Mesendoderm (in vitro differentiated cells): Measurements from ENCODE around the gene SRBD1.

Source experiments
- DNase-seq: peaks from one replicate; pipeline ENCODE4 v3.0.0; 2013
- H2AK5ac ChIP-seq: 2 replicates; pipeline ENCODE4 v1.6.1; 2013; ENCODE audit warnings: low read length, inconsistent platforms
- H2BK120ac ChIP-seq: 2 replicates; pipeline ENCODE4 v1.6.1; 2013; ENCODE audit warnings: low read depth, mild to moderate bottlenecking, low read length, moderate library complexity, mixed read lengths
- H2BK15ac ChIP-seq: replicated peaks from 2 replicates; pipeline ENCODE4 v1.6.1; 2013; ENCODE audit warnings: low read depth, mild to moderate bottlenecking, moderate library complexity
- H2BK5ac ChIP-seq: 2 replicates; pipeline ENCODE4 v1.6.1; 2013; ENCODE audit warnings: low read length, inconsistent platforms
- H3K18ac ChIP-seq: 2 replicates; pipeline ENCODE4 v1.6.1; 2013; ENCODE audit warnings: mild to moderate bottlenecking, low read length, mixed read lengths
- H3K23ac ChIP-seq: one replicate; pipeline ENCODE4 v1.6.1; 2013; ENCODE audit warnings: low read length
- H3K27ac ChIP-seq: 2 replicates; pipeline ENCODE4 v1.5.1; 2013; ENCODE audit warnings: low read depth, mild to moderate bottlenecking, inconsistent platforms, low read length, moderate library complexity
- H3K27me3 ChIP-seq: 2 replicates; pipeline ENCODE4 v1.6.1; 2013; ENCODE audit warnings: low read length, control low read depth, mild to moderate bottlenecking, inconsistent platforms; ENCODE audit not compliant: insufficient read depth, poor library complexity
- H3K36me3 ChIP-seq: 2 replicates; pipeline ENCODE4 v1.6.1; 2013; ENCODE audit warnings: low read length, inconsistent platforms; ENCODE audit not compliant: control insufficient read depth, insufficient read depth
- H3K4ac ChIP-seq: one replicate; pipeline ENCODE4 v1.6.1; 2013; ENCODE audit warnings: low read depth, mild to moderate bottlenecking, low read length, moderate library complexity
- H3K4me1 ChIP-seq: 2 replicates; pipeline ENCODE4 v1.6.1; 2013; ENCODE audit warnings: low read depth, low read length, inconsistent platforms; ENCODE audit not compliant: control insufficient read depth
- H3K4me2 ChIP-seq: 2 replicates; pipeline ENCODE4 v1.6.1; 2013; ENCODE audit warnings: low read length
- H3K4me3 ChIP-seq: 2 replicates; pipeline ENCODE4 v1.5.1; 2013; ENCODE audit warnings: mild to moderate bottlenecking, low read length
- H3K56ac ChIP-seq: one replicate; pipeline ENCODE4 v1.6.1; 2013; ENCODE audit warnings: low read length
- H3K79me1 ChIP-seq: 2 replicates; pipeline ENCODE4 v1.6.1; 2013; ENCODE audit warnings: low read length, inconsistent platforms
- H3K79me2 ChIP-seq: 2 replicates; pipeline ENCODE4 v1.6.1; 2013; ENCODE audit warnings: mild to moderate bottlenecking, low read length; ENCODE audit not compliant: control insufficient read depth, insufficient read depth
- H3K9ac ChIP-seq: 2 replicates; pipeline ENCODE4 v1.6.1; 2013; ENCODE audit warnings: low read length, inconsistent platforms
- H4K5ac ChIP-seq: one replicate; pipeline ENCODE4 v1.6.1; 2013; ENCODE audit warnings: low read length
- H4K8ac ChIP-seq: one replicate; pipeline ENCODE4 v1.6.1; 2013; ENCODE audit warnings: low read depth, mild to moderate bottlenecking, control low read depth, low read length, moderate library complexity
- WGBS: extraction: QIAGEN DNeasy Blood & Tissue Kit; methylation state at CpG from one replicate; pipeline ENCODE4 v1.1.7; 2013; ENCODE audit warnings: low lambda C conversion rate, missing lambda C conversion rate; ENCODE audit not compliant: insufficient coverage; ENCODE audit errors: extremely low coverage; 5-methylcytosine and 5-hydroxymethylcytosine counted together

SRBD1 gene

DNA sequence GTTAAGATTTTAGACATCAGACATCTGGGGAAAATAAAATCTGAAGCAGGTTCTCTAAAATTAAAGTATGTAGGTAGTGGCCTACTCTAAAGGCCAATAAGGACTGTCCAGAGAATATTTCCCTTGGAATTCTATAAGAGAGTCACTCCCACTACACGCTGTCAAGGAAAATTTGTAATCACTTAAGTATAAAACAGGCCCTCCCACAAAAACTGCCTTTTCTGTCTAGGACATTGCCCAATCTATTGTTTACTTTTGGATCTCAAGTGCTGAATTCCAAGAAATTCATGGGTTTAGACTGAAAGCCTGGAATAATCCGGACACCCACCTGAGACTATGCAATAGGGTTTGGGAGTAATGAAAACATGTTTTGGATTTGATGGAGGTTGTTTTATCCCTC lies 1.7 kb upstream of the SRBD1 start:
- no peak overlapping the region for H2BK5ac ChIP-seq
- H3K79me1 ChIP-seq: peaks cover 6% of the 10 kb centered on the region
- H3K27ac ChIP-seq: no peak overlapping the region
- H3K4me3 ChIP-seq: no peak overlapping the region
- no peak overlapping the region for H2BK120ac ChIP-seq
- no peaks in the 10 kb centered on the region for H3K36me3 ChIP-seq
- no peak overlapping the region for H2AK5ac ChIP-seq
- H4K5ac ChIP-seq: no peak overlapping the region
- H4K8ac ChIP-seq: no peak overlapping the region
- no peak overlapping the region for H2BK15ac ChIP-seq
- H3K4me1 ChIP-seq: no peaks in the 10 kb centered on the region
- peaks cover 7% of the 10 kb centered on the region for H3K79me2 ChIP-seq
- no peak overlapping the region for H3K18ac ChIP-seq
- no peak overlapping the region for H3K9ac ChIP-seq
- DNase-seq: no peak
- H3K27me3 ChIP-seq: no peaks in the 10 kb centered on the region
- no peak overlapping the region for H3K56ac ChIP-seq
- no peak overlapping the region for H3K23ac ChIP-seq
- H3K4ac ChIP-seq: no peak overlapping the region
- no CpG with 5 or more reads among the region's 2 CpGs for WGBS
- no peak overlapping the region for H3K4me2 ChIP-seq

DNA sequence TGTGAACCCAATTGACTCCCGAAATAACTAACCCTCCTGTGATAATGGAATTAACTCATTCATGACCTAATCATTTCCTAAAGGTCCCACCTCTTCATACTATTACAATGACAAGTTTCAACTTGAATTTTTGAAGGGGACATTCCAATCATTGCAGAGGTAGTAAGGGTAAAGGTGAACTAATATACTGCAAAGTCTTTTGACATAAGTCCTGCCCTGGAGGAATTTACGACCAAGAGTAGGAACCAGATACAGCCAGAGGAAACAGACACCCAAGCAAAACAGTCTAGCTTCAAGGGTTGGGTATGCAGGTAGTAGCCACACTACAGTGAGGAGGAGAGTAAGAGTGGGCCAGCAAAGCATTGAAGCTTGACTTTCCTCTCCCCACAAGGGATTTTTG lies 1.2 kb upstream of the SRBD1 start:
- no peak overlapping the region for H2BK120ac ChIP-seq
- H2BK15ac ChIP-seq: no peak overlapping the region
- H3K4me2 ChIP-seq: no peak overlapping the region
- peaks cover 6% of the 10 kb centered on the region for H3K79me1 ChIP-seq
- H3K27ac ChIP-seq: no peak overlapping the region
- no peaks in the 10 kb centered on the region for H3K36me3 ChIP-seq
- no peak overlapping the region for H3K4me3 ChIP-seq
- H2BK5ac ChIP-seq: no peak overlapping the region
- peaks cover 8% of the 10 kb centered on the region for H3K79me2 ChIP-seq
- peak; percentile 61 for DNase-seq
- no peak overlapping the region for H2AK5ac ChIP-seq
- no peak overlapping the region for H4K5ac ChIP-seq
- no peaks in the 10 kb centered on the region for H3K4me1 ChIP-seq
- no peak overlapping the region for H3K4ac ChIP-seq
- H3K18ac ChIP-seq: no peak overlapping the region
- H3K23ac ChIP-seq: no peak overlapping the region
- H4K8ac ChIP-seq: no peak overlapping the region
- no CpG with 5 or more reads among the region's 2 CpGs for WGBS
- H3K27me3 ChIP-seq: no peaks in the 10 kb centered on the region
- no peak overlapping the region for H3K9ac ChIP-seq
- H3K56ac ChIP-seq: no peak overlapping the region

DNA sequence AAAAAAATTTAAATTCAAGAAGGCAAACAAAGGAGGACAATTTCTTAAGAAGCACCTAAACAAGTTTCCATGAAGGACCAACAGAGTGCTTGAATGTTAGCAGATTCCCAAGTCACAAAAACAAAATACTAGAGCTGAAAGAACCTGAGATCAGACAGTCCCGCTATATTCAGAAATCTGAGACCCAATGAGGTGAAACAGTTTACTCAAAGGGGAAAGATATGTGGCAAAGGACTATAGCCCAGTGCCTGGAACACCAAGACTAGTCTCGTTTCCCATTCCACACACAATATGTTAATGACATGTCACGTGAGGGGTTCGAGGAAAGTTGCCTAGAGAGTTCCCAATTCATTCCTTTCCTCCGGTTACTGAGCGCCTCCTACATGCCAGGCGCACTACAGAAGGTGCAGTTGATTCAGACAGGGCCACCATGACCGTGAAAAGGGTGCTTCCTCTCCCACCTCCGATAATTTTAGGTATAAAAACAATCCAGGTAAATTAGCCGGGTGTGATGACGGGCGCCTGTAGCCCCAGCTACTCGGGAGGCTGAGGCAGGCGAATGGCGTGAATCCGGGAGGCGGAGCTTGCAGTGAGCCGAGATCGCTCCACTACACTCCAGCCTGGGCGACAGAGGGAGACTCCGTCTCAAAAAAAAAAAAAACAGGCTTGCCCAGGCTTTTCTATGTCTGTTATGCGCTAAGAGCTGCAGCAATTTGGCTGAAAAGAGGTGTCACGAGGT lies 617 bp downstream of the SRBD1 start:
- Histone ChIP-seq H3K4me3 (peak overlapping the region; percentile 94), H2AK5ac (no peak overlapping the region), H3K4ac (no peak overlapping the region), H3K56ac (peak overlapping the region; percentile 93), H4K8ac (no peak overlapping the region), H2BK15ac (no peak overlapping the region), H3K23ac (no peak overlapping the region), H3K79me1 (peaks cover 9% of the 10 kb centered on the region), H3K27me3 (no peaks in the 10 kb centered on the region), H3K27ac (peak overlapping the region; percentile 73), H4K5ac (no peak overlapping the region), H3K79me2 (peaks cover 11% of the 10 kb centered on the region), H3K18ac (peak overlapping the region; percentile 85), H3K9ac (peak overlapping the region; percentile 88), H3K4me1 (no peaks in the 10 kb centered on the region), H3K36me3 (no peaks in the 10 kb centered on the region), H2BK120ac (no peak overlapping the region), H3K4me2 (peak overlapping the region; percentile 95), H2BK5ac (no peak overlapping the region)
- peak; percentile 93 for DNase-seq
- WGBS: no CpG with 5 or more reads among the region's 23 CpGs

DNA sequence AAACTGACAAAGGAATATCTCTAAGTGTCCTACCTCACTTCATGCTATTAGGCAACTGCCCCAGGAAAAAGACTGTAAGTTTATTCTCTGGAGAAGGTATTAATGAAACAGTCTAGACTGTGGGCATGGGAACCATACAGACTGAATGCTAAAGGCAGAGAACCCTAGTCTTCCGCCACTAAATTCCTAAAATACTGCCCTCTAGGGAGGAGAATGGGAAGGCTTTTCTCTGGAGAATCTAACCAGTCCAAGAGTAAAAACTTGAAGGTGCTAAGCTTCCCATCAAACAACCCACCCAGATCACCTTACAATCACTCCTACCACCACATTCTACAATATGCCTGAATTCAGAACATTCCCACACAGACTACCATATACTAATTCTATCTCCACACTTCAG lies 3.4 kb downstream of the SRBD1 start:
- no peaks in the 10 kb centered on the region for H3K36me3 ChIP-seq
- no peak overlapping the region for H2BK120ac ChIP-seq
- DNase-seq: peak; percentile 76
- H4K8ac ChIP-seq: no peak overlapping the region
- peaks cover 10% of the 10 kb centered on the region for H3K79me1 ChIP-seq
- H3K18ac ChIP-seq: no peak overlapping the region
- no peak overlapping the region for H3K23ac ChIP-seq
- H3K9ac ChIP-seq: no peak overlapping the region
- no peak overlapping the region for H2BK5ac ChIP-seq
- H2BK15ac ChIP-seq: no peak overlapping the region
- no peaks in the 10 kb centered on the region for H3K27me3 ChIP-seq
- H3K4me3 ChIP-seq: no peak overlapping the region
- no peak overlapping the region for H3K56ac ChIP-seq
- H4K5ac ChIP-seq: no peak overlapping the region
- no peaks in the 10 kb centered on the region for H3K4me1 ChIP-seq
- WGBS: no CpG with 5 or more reads among the region's 1 CpG
- peaks cover 11% of the 10 kb centered on the region for H3K79me2 ChIP-seq
- H3K27ac ChIP-seq: no peak overlapping the region
- no peak overlapping the region for H3K4ac ChIP-seq
- no peak overlapping the region for H3K4me2 ChIP-seq
- H2AK5ac ChIP-seq: no peak overlapping the region

DNA sequence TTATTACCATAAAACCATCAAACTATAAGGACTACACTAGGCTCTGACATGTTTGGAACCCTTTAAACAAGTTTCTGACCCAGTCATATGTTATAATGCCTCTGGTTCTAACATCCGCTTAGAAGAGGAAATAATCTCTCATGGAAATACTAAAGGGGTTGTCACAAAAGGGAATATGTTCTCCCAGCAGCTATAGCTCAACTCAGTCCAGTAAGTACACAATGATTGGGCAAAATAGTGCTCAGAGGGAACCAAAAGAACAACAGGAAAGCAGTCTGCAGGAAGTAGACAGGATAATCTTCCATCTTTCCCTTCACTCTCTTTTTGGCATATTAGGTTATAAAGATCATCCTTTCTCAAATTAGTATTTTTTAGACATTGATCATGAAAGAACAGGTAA lies 4.3 kb downstream of the SRBD1 start:
- Histone ChIP-seq H3K4me3 (no peak overlapping the region), H3K79me2 (peaks cover 11% of the 10 kb centered on the region), H3K9ac (no peak overlapping the region), H3K4me2 (no peak overlapping the region), H3K4me1 (no peaks in the 10 kb centered on the region), H3K18ac (no peak overlapping the region), H3K79me1 (peaks cover 10% of the 10 kb centered on the region), H3K27me3 (no peaks in the 10 kb centered on the region), H3K23ac (no peak overlapping the region), H3K36me3 (peaks cover under 1% of the 10 kb centered on the region), H3K4ac (no peak overlapping the region), H2BK120ac (no peak overlapping the region), H4K5ac (no peak overlapping the region), H2BK5ac (no peak overlapping the region), H2AK5ac (no peak overlapping the region), H2BK15ac (no peak overlapping the region), H4K8ac (no peak overlapping the region), H3K56ac (no peak overlapping the region), H3K27ac (no peak overlapping the region)
- no CpG with 5 or more reads among the region's 1 CpG for WGBS
- no peak for DNase-seq

DNA sequence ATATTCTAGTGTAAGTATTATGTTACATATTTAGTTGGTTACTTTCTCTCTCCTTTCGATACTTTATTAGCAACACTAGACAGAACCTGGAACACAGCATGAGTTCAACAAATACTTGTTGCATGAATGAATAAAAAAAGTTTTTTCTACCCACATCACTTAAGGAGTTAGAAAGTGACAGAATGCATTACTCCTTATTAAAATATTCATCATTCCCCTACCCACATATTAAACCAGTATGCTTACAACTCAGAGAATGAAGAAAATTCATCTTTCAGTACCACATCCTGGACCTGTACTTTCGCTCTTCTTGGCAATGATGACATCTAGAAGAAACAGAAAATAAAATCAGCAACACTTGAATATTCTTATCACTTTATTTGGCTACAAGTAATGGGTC lies 6.0 kb downstream of the SRBD1 start:
- Histone ChIP-seq H3K4ac (no peak overlapping the region), H3K18ac (no peak overlapping the region), H2BK120ac (no peak overlapping the region), H2AK5ac (no peak overlapping the region), H3K4me1 (no peaks in the 10 kb centered on the region), H3K9ac (no peak overlapping the region), H3K27me3 (no peaks in the 10 kb centered on the region), H2BK5ac (no peak overlapping the region), H3K4me2 (no peak overlapping the region), H3K79me1 (peaks cover 8% of the 10 kb centered on the region), H3K79me2 (peaks cover 10% of the 10 kb centered on the region), H2BK15ac (no peak overlapping the region), H3K27ac (no peak overlapping the region), H4K5ac (no peak overlapping the region), H3K23ac (no peak overlapping the region), H3K4me3 (no peak overlapping the region), H4K8ac (no peak overlapping the region), H3K56ac (no peak overlapping the region), H3K36me3 (peaks cover 5% of the 10 kb centered on the region)
- DNase-seq: no peak
- WGBS: no CpG with 5 or more reads among the region's 2 CpGs
